Kidney epithelial cell (primary cell): ENCODE data around the gene LSM6. TPM values are rescaled to one million over a fixed set of nuclear protein-coding genes. Genes with fewer than 3 reads are reported as not detected.

Experiments
- DNase-seq: peaks from one replicate; pipeline ENCODE4 v3.0.0-alpha.2; 2010; ENCODE audit warnings: low read depth
- H3K27me3 ChIP-seq: 2 replicates; pipeline ENCODE4 v1.6.0; 2011; ENCODE audit warnings: low read length; ENCODE audit not compliant: control insufficient read depth, insufficient read depth
- H3K36me3 ChIP-seq: 2 replicates; pipeline ENCODE4 v1.5.1; 2011; ENCODE audit warnings: low read length; ENCODE audit not compliant: control insufficient read depth, insufficient read depth
- H3K4me3 ChIP-seq: 2 replicates; pipeline ENCODE4 v1.5.1; 2011; ENCODE audit warnings: low read depth, mild to moderate bottlenecking, control low read depth, low read length
- CTCF ChIP-seq: IDR thresholded peaks from 2 replicates; pipeline ENCODE4 v1.5.1; 2011; ENCODE audit warnings: mild to moderate bottlenecking, moderate library complexity, low read length, control low read depth, inconsistent platforms; ENCODE audit not compliant: insufficient read depth, poor library complexity, severe bottlenecking
- total RNA-seq: library from RNA; depleted of rRNA; stranded (reverse); fragments of >200 nt; gene quantifications from 2 replicates; pipeline ENCODE4 v1.2.3, GENCODE V29; 2015

Gene LSM6
- 24.5 and 35.8 TPM in 2 replicates for total RNA-seq

DNA sequence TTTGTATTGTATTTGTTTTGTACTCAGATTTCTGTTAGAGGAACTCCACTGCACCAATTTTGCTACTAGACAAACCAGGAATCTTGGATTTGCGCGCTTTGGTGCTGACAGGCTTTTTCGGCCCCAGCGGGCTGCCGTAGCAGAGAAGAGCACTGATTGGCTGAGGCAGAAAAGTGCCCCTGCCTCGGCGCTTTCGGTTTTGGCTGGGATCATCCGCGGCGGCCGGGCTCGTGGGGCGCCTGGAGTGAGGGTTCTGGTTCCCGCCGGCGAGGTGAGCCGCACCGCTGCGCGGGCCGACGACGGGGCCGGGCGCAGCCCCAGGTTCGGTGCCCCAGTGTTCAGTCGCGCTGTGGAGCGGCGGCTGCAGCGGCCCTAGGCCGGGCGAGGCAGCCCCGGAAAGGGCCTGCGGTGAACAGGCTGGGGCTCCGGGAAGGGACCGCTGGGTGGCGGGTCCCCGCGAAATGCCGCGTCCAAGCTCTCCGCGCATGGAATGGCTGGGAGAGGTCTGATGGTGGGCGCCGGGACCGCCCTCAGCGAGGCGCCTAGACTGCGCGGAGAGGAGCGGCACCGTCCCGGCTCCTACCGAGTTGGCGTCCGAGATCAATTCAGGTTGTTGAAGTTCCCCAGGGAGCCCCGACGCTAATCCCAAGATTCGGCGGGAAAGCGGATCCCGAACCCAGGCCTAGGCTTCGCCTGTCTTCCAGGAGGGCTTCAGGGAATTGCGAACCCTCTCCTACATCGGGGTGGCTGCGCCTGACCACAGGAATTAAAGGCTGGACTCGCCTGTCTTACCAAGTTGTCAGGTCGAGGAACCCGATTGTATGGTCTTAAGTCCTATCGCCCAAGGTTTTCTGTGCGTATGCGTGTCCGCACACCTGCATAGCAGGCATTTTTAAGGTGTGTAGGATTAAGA is at the start of gene LSM6:
TSS of gene LSM6 (plus strand) at position 178 of the 913 bp plus-strand sequence. CDS start 7,204 bp downstream, outside the sequence.
- Histone ChIP-seq H3K27me3 (no peaks in the 10 kb centered on the region), H3K4me3 (peak within 1 kb of the TSS; percentile 81)
- TF ChIP-seq CTCF, result no peak

GRCh38 chr4:146132445-146132844 is 43.1 kb upstream of the LSM6 start:
- no peak overlapping the region for H3K4me3 ChIP-seq
- DNase-seq, result no peak
- no peaks in the 10 kb centered on the region for H3K36me3 ChIP-seq
- no peaks in the 10 kb centered on the region for H3K27me3 ChIP-seq
- no peak for TF ChIP-seq CTCF

More for the DNA sequence above, at the start of gene LSM6:
- no peaks in the 10 kb centered on the region for H3K36me3 ChIP-seq
- peak; percentile 23 for DNase-seq

DNA sequence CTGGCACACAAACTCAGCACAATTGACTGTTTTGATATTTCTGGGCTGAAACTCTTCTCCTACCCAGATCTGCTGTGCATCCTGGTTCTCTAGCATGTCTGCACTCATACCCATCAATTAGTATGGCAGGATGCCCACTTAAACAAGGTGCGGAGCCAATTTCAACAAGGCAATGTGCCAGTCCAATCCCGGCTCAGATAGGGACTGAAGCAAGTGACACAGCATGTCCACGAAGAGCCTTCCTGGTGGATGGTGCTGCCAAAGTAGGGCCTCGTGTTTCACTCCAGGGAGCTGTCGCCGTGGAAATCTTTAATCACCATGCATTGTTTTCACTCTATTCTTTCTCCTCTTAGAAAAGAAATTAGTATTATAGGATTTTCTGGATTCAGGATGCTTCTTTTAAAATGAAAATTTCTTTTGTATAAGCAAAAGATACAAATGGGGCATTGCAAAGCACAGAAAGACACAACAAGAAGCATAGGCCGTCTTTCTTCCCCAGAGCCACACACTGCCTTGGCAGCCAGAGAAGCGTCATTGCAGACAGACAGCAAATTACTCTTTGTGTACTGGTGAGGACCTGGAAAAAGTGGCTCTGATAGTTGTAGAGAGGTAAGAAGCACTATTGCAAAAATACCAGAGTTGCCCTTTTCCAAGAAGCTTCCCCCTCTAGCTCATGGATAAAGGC is 40.6 kb upstream of the LSM6 start:
- Histone ChIP-seq H3K4me3 (no peak overlapping the region), H3K36me3 (no peaks in the 10 kb centered on the region), H3K27me3 (no peaks in the 10 kb centered on the region)
- TF ChIP-seq CTCF, result no peak
- DNase-seq, result no peak

- no peaks in the 10 kb centered on the region for H3K36me3 ChIP-seq
- no peak overlapping the region for H3K4me3 ChIP-seq
- no peak for DNase-seq
- TF ChIP-seq CTCF, result no peak
- H3K27me3 ChIP-seq, result no peaks in the 10 kb centered on the region
These were observed 39.6 kb upstream of the LSM6 start for GRCh38 chr4:146135941-146136340.

- DNase-seq, result no peak
- H3K4me3 ChIP-seq, result no peak overlapping the region
- no peaks in the 10 kb centered on the region for H3K27me3 ChIP-seq
- no peak for TF ChIP-seq CTCF
- H3K36me3 ChIP-seq, result no peaks in the 10 kb centered on the region
These were observed 32.8 kb upstream of the LSM6 start for GRCh38 chr4:146142768-146143167.
